B cell (primary cell): ENCODE results near the gene STXBP2. TPM values are rescaled to one million over a fixed set of nuclear protein-coding genes. Genes with fewer than 3 reads are reported as not detected.

Experiments used
- ATAC-seq: fragments of 200-7000 bp; cut with Tn5 transposase; one replicate; pipeline ENCODE4 v1.10.0; 2021; ENCODE audit warnings: low read depth, mild to moderate bottlenecking, moderate number of reproducible peaks, moderate library complexity
- CTCF ChIA-PET: fragments of 350-600 bp; sonication (Branson Sonifier 250); formaldehyde crosslinking; loops from one replicate; lab custom pipeline; 2021; ENCODE audit warnings: antibody characterized with exemption, inconsistent platforms; lab: Charles Lee
- POLR2A ChIA-PET: fragments of 350-600 bp; sonication (Branson Sonifier 250); formaldehyde crosslinking; loops from one replicate; lab custom pipeline; 2021; ENCODE audit warnings: antibody characterized with exemption; lab: Charles Lee
- DNase-seq: peaks from one replicate; pipeline ENCODE4 v3.0.0; 2013
- H2AFZ ChIP-seq: 2 replicates; pipeline ENCODE4 v1.6.1; 2012; ENCODE audit warnings: mild to moderate bottlenecking, low read depth, low read length; ENCODE audit not compliant: insufficient read depth, poor library complexity, severe bottlenecking
- H3K27ac ChIP-seq, 2 donors: 1 replicate in 1 of 2; 2 replicates in 1 of 2; pipeline ENCODE4 v1.5.1; 2012 to 2013; ENCODE audit warnings: low read length in 2 of 2, mild to moderate bottlenecking in 2 of 2, moderate library complexity in 1 of 2
- H3K27me3 ChIP-seq, 4 experiments: fragments of 200-600 bp in 1 of 4; sonication (generic) in 1 of 4; replicated peaks in 1 of 4; 1 replicate in 2 of 4; 2 replicates in 2 of 4; pipeline versions ENCODE4 v1.6.1 to v1.7.0; 2013 to 2016; ENCODE audit warnings: low read length in 3 of 4, mild to moderate bottlenecking in 2 of 4, mixed read lengths in 1 of 4, moderate library complexity in 1 of 4; ENCODE audit not compliant: insufficient read depth in 4 of 4, control insufficient read depth in 3 of 4; ENCODE audit errors: control extremely low read depth in 1 of 4
- H3K36me3 ChIP-seq, 2 experiments: replicated peaks in 1 of 2; 1 replicate in 1 of 2; 2 replicates in 1 of 2; pipeline versions ENCODE4 v1.6.1 to v1.7.1; 2013; ENCODE audit warnings: low read length in 1 of 2; ENCODE audit not compliant: insufficient read depth in 2 of 2, control insufficient read depth in 1 of 2; ENCODE audit errors: control extremely low read depth in 1 of 2, extremely low read depth in 1 of 2
- H3K4me1 ChIP-seq, 2 donors: fragments of 200-600 bp in 1 of 2; sonication (generic) in 1 of 2; 1 replicate in 1 of 2; 2 replicates in 1 of 2; pipeline versions ENCODE4 v1.5.1 to v1.6.1; 2013 to 2017; ENCODE audit warnings: low read length in 2 of 2; ENCODE audit not compliant: control insufficient read depth in 2 of 2, insufficient read depth in 2 of 2
- H3K4me2 ChIP-seq: replicated peaks from 2 replicates; pipeline ENCODE3; 2012; ENCODE audit warnings: mild to moderate bottlenecking, low read depth, low read length; ENCODE audit not compliant: poor library complexity, severe bottlenecking
- H3K4me3 ChIP-seq, 5 experiments: fragments of 200-600 bp in 1 of 5; sonication (generic) in 1 of 5; 1 replicate in 3 of 5; 2 replicates in 2 of 5; pipeline versions ENCODE4 v1.5.1 to v1.7.0; 2011 to 2016; ENCODE audit warnings: low read length in 4 of 5, mild to moderate bottlenecking in 4 of 5, low read depth in 2 of 5, control low read depth in 1 of 5, moderate library complexity in 1 of 5; ENCODE audit not compliant: insufficient read depth in 1 of 5; ENCODE audit errors: control extremely low read depth in 1 of 5, extremely low read depth in 1 of 5
- H3K79me2 ChIP-seq: fragments of 200-600 bp; sonication (generic); one replicate; pipeline ENCODE4 v1.6.0; 2016; ENCODE audit warnings: low read length; ENCODE audit not compliant: control insufficient read depth, insufficient read depth
- H3K9ac ChIP-seq: fragments of 200-600 bp; sonication (generic); 2 replicates; pipeline ENCODE4 v1.6.1; 2017; ENCODE audit warnings: mild to moderate bottlenecking, low read length, moderate library complexity
- H3K9me3 ChIP-seq, 3 donors: one replicate each; pipeline versions ENCODE4 v1.6.1 to v1.7.1; 2013; ENCODE audit warnings: low read length in 2 of 3; ENCODE audit not compliant: control insufficient read depth in 2 of 3, insufficient read depth in 1 of 3; ENCODE audit errors: control extremely low read depth in 1 of 3
- H4K20me1 ChIP-seq: 2 replicates; pipeline ENCODE4 v1.6.0; 2012; ENCODE audit warnings: mild to moderate bottlenecking, low read length; ENCODE audit not compliant: insufficient read depth, control insufficient read depth, poor library complexity, severe bottlenecking
- H3K27ac Mint-ChIP-seq: one replicate; pipeline ENCODE4 v1.8.0; 2021; ENCODE audit warnings: mixed read lengths
- H3K27me3 Mint-ChIP-seq: one replicate; pipeline ENCODE4 v1.8.0; 2021; ENCODE audit warnings: mixed read lengths
- H3K4me1 Mint-ChIP-seq: one replicate; pipeline ENCODE4 v1.8.0; 2021; ENCODE audit warnings: mixed read lengths
- H3K4me3 Mint-ChIP-seq: one replicate; pipeline ENCODE4 v1.8.0; 2021; ENCODE audit warnings: mixed read lengths
- H3K9me3 Mint-ChIP-seq: one replicate; pipeline ENCODE4 v1.8.0; 2022; ENCODE audit warnings: mixed read lengths; ENCODE audit not compliant: insufficient read depth
- EZH2 ChIP-seq: IDR thresholded peaks from 2 replicates; pipeline ENCODE4 v1.6.1; 2012; ENCODE audit warnings: borderline replicate concordance, low read depth, mild to moderate bottlenecking, moderate library complexity, low read length; ENCODE audit not compliant: insufficient read depth, poor library complexity, severe bottlenecking
- WGBS: methylation state at CpG from one replicate; pipeline ENCODE4 v1.1.5; 2013; ENCODE audit warnings: missing lambda C conversion rate; ENCODE audit not compliant: insufficient coverage; 5-methylcytosine and 5-hydroxymethylcytosine counted together
- intact Hi-C: fragments of 100-400 bp; cut with micrococcal nuclease; formaldehyde crosslinking; loops from one replicate; pipeline ENCODE4 v1.10.0; 2022
- polyA plus RNA-seq: library from polyadenylated mRNA; depleted of rRNA; stranded (reverse); fragments of >200 nt; gene quantifications from 2 replicates; pipeline ENCODE4 v1.2.3, GENCODE V29; 2012
- total RNA-seq, 2 donors: library from RNA; stranded (reverse); fragments of 120-200 nt in 1 of 2; gene quantifications; 1 replicate in 1 of 2; 2 replicates in 1 of 2; pipeline versions ENCODE4 v1.2.3 to v1.2.4, GENCODE V29; 2013 to 2022
- TF ChIP-seq, protein P1 (sequence below): fragments of 200-600 bp; IDR thresholded peaks from one replicate; pipeline ENCODE4 v1.8.0; 2022; ENCODE audit warnings: antibody characterized with exemption, mild to moderate bottlenecking

STXBP2 gene
- total and polyA plus RNA-seq, 2 donors (not counting 1 experiment from before 2014, with no cell fraction given) = 222 to 226 TPM

DNA sequence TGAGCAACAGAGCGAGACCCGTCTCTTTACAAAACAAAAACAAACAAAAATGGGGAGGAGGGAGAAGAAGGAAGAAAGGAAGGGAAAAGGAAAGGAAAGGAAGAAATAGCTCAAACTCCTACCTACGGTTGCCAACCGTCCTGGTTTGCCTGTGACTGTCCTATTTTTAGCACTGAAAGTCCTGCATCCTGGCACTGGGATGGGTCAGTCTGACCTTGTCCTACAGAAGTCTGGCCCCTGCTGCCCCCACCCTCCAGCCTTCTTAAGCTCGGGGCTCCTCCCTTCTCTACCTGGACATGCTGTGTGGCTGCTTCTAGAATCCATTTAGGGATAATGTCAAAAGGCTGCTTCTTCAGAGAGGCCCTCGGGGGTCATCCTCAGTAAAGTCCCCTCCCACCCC is 1.2 kb upstream of the STXBP2 start:
- intact Hi-C loops = no loop called here
- peaks cover 46% of the 10 kb centered on the region for H3K4me1 Mint-ChIP-seq
- Histone ChIP-seq H3K4me2 (peak overlapping the region; percentile 97), H3K79me2 (peaks cover 77% of the 10 kb centered on the region), H3K9me3 (peaks cover 0 to 7% (median 0%) of the 10 kb centered on the region in 3 donors), H3K27ac (no peak overlapping the region), H3K9ac (no peak overlapping the region), H4K20me1 (peaks cover 5% of the 10 kb centered on the region), H3K4me3 (no peak overlapping the region), H3K4me1 (peaks cover 19 to 23% of the 10 kb centered on the region in 2 donors), H2AFZ (no peak overlapping the region), H3K27me3 (no peaks in the 10 kb centered on the region), H3K36me3 (peaks cover 4 to 21% of the 10 kb centered on the region in 2 experiments)
- H3K4me3 Mint-ChIP-seq = peak overlapping the region; percentile 80
- no peaks in the 10 kb centered on the region for H3K27me3 Mint-ChIP-seq
- POLR2A ChIA-PET = interaction anchor here (0.5 to 1.2 kb wide), 2 partner anchors 9 to 14 kb away, joined by 3 read pairs; no protein-coding TSS in a partner anchor
- no peak for TF ChIP-seq EZH2
- TF ChIP-seq, protein P1, sequence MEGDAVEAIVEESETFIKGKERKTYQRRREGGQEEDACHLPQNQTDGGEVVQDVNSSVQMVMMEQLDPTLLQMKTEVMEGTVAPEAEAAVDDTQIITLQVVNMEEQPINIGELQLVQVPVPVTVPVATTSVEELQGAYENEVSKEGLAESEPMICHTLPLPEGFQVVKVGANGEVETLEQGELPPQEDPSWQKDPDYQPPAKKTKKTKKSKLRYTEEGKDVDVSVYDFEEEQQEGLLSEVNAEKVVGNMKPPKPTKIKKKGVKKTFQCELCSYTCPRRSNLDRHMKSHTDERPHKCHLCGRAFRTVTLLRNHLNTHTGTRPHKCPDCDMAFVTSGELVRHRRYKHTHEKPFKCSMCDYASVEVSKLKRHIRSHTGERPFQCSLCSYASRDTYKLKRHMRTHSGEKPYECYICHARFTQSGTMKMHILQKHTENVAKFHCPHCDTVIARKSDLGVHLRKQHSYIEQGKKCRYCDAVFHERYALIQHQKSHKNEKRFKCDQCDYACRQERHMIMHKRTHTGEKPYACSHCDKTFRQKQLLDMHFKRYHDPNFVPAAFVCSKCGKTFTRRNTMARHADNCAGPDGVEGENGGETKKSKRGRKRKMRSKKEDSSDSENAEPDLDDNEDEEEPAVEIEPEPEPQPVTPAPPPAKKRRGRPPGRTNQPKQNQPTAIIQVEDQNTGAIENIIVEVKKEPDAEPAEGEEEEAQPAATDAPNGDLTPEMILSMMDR = no peak
- DNase-seq (no peak), ATAC-seq (no peak)
- no CpG with 5 or more reads among the region's 6 CpGs for WGBS
- peak overlapping the region; percentile 86 for H3K27ac Mint-ChIP-seq
- H3K9me3 Mint-ChIP-seq = no peaks in the 10 kb centered on the region
- CTCF ChIA-PET = interaction anchor here (1.8 kb wide), 1 partner anchor 17 kb away, joined by 5 read pairs; no protein-coding TSS in a partner anchor

DNA sequence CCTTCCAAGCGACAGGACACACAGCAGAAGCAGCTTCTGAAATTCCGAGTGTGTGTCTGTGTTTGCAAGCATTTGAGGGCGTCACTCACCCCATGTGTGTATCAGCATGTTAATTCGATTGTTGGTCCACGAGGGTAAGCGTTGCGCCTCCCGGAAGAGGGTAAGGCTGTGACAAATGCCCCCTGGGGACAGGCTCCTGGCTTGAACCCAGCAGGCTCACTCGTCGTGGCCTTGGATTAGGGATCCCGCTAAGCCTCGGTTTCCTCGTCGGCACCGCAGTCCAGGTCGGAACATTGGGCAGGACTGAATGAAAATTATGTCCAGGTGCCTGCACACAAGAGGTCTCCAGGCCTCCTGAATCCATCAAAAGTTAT is 606 bp upstream of the STXBP2 start:
- ATAC-seq (no peak), DNase-seq (no peak)
- peak overlapping the region; percentile 94 for H3K27ac Mint-ChIP-seq
- H3K9ac ChIP-seq = peak overlapping the region; percentile 86
- peak overlapping the region in 4 of 5 experiments; percentile 43 to 89 (median 80) for H3K4me3 ChIP-seq
- TF ChIP-seq, protein P1 = no peak
- TF ChIP-seq EZH2 = no peak
- no peaks in the 10 kb centered on the region for H3K9me3 Mint-ChIP-seq
- ChIA-PET CTCF (interaction anchor here (1.8 kb wide), 1 partner anchor 16 kb away, joined by 5 read pairs; no protein-coding TSS in a partner anchor), POLR2A (interaction anchor here (0.5 to 1.2 kb wide), 2 partner anchors 10 to 14 kb away, joined by 3 read pairs; no protein-coding TSS in a partner anchor)
- peaks cover 11% of the 10 kb centered on the region for H4K20me1 ChIP-seq
- H3K27ac ChIP-seq = peak overlapping the region; percentile 68 to 93
- peaks cover 41% of the 10 kb centered on the region for H3K4me1 Mint-ChIP-seq
- H3K27me3 ChIP-seq = no peaks in the 10 kb centered on the region
- peak overlapping the region; percentile 90 for H3K4me3 Mint-ChIP-seq
- peaks cover 72% of the 10 kb centered on the region for H3K79me2 ChIP-seq
- peak overlapping the region; percentile 97 for H3K4me2 ChIP-seq
- H3K4me1 ChIP-seq = peaks cover 17 to 21% of the 10 kb centered on the region in 2 donors
- H3K27me3 Mint-ChIP-seq = no peaks in the 10 kb centered on the region
- intact Hi-C loops = no loop called here
- peaks cover 0 to 7% (median 0%) of the 10 kb centered on the region in 3 donors for H3K9me3 ChIP-seq
- WGBS = 85% methylated on average over 16 of the region's 16 CpGs
- H2AFZ ChIP-seq = peak overlapping the region; percentile 81
- H3K36me3 ChIP-seq = peaks cover 4 to 27% of the 10 kb centered on the region in 2 experiments
